MCF 10A (cell line): ENCODE measurements around the gene SH3GL1. TPM values are rescaled to one million over a fixed set of nuclear protein-coding genes. Genes with fewer than 3 reads are reported as not detected.

ENCODE experiments used
- BruUV-seq: library from RNA; stranded (reverse); fragments of 400-500 nt; replicated peaks from 2 replicates; lab custom pipeline; 2021; lab: Mats Ljungman, UMichigan
- CTCF ChIA-PET: fragments of 300-600 bp; sonication (Branson Sonifier 250); formaldehyde crosslinking; extraction: SDS; loops from one replicate; lab custom pipeline; 2021; ENCODE audit warnings: antibody characterized with exemption, inconsistent platforms; lab: Yijun Ruan, JAX
- POLR2A ChIA-PET: fragments of 300-600, 350-650 bp; sonication (Branson Sonifier 250); formaldehyde crosslinking; extraction: SDS; loops from one replicate; lab custom pipeline; 2020; ENCODE audit warnings: antibody characterized with exemption, inconsistent platforms; lab: Yijun Ruan, JAX
- DNase-seq: peaks from one replicate; pipeline ENCODE4 v3.0.0-alpha.2; 2018; ENCODE audit not compliant: unreplicated experiment
- H3K27ac Mint-ChIP-seq: one replicate; pipeline ENCODE4 v1.8.0; 2022; ENCODE audit warnings: mild to moderate bottlenecking, low read depth, mixed read lengths; ENCODE audit not compliant: unreplicated experiment
- H3K27me3 Mint-ChIP-seq: one replicate; pipeline ENCODE4 v1.8.0; 2022; ENCODE audit warnings: mixed read lengths; ENCODE audit not compliant: insufficient read depth, unreplicated experiment
- H3K36me3 Mint-ChIP-seq: one replicate; pipeline ENCODE4 v1.8.0; 2022; ENCODE audit warnings: mild to moderate bottlenecking, moderate library complexity, mixed read lengths; ENCODE audit not compliant: insufficient read depth, unreplicated experiment
- H3K4me1 Mint-ChIP-seq: one replicate; pipeline ENCODE4 v1.8.0; 2022; ENCODE audit warnings: mixed read lengths; ENCODE audit not compliant: insufficient read depth, unreplicated experiment
- H3K4me3 Mint-ChIP-seq: one replicate; pipeline ENCODE4 v1.8.0; 2022; ENCODE audit warnings: mild to moderate bottlenecking, moderate library complexity, mixed read lengths; ENCODE audit not compliant: unreplicated experiment
- H3K9me3 Mint-ChIP-seq: one replicate; pipeline ENCODE4 v1.8.0; 2022; ENCODE audit warnings: mixed read lengths; ENCODE audit not compliant: unreplicated experiment
- CTCF ChIP-seq: fragments of 200-600 bp; IDR thresholded peaks from one replicate; pipeline ENCODE4 v1.8.0; 2022; ENCODE audit warnings: antibody characterized with exemption, mild to moderate bottlenecking; ENCODE audit not compliant: unreplicated experiment
- intact Hi-C: fragments of 100-400 bp; cut with micrococcal nuclease; formaldehyde crosslinking; loops from 2 replicates; pipeline ENCODE4 v1.14.1; 2022
- total RNA-seq: library from RNA; stranded (reverse); gene quantifications from 2 replicates; pipeline ENCODE4 v1.2.3, GENCODE V29; 2022

SH3GL1 gene
- total RNA-seq, 1 experiment from 2014 or later, result 106 TPM

DNA sequence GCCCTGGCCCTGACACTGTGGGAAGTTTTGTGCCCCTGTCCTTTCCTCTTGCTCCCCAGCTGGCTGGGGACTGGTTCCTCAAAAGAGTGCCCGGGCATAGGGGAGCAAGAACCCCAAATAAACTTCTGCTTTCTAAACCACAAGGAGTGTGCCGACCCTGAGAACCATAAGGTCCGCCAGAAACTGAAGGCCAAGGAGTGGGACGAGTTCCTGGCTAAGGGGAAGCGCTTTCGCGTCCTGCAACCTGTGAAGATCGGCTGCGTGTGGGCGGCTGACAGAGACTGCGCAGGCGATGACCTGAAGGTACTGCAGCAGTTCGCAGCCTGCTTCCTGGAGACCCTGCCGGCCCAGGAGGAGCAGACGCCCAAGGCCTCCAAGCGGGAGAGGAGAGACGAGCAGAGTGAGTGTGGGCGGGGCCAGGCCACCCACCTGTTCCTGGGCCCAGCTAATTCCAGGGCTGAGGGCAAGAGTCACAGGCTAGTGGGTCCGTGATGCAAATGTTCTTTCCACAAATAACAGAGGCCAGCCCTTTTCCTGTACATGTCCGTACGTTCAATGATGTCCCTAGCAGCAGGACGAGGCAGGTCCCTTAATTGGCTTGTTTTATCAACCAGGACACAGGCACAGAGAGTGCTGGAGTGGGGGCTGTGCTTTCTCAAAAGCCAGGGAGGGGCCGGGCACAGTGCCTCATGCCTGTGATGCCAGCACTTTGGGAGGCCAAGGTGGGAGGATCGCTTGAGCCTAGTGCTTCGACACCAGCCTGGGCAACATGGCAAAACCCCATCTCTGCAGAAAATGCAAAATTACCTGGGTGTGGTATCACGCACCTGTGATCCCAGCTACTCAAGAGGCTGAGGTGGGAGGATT is 31.7 kb upstream of the SH3GL1 start:
- no peaks in the 10 kb centered on the region for H3K9me3 Mint-ChIP-seq
- POLR2A ChIA-PET, result interaction anchor here (0.6 to 0.7 kb wide), 2 partner anchors 30 to 65 kb away, joined by 3 to 4 read pairs; no protein-coding TSS in a partner anchor
- CTCF ChIA-PET, result no interaction called here
- H3K27ac Mint-ChIP-seq, result no peak overlapping the region
- BruUV-seq, result no TSS peak
- intact Hi-C loops, result no loop called here
- no peak for TF ChIP-seq CTCF
- H3K36me3 Mint-ChIP-seq, result peaks cover 56% of the 10 kb centered on the region
- DNase-seq, result no peak
- no peaks in the 10 kb centered on the region for H3K27me3 Mint-ChIP-seq
- H3K4me3 Mint-ChIP-seq, result no peak overlapping the region
- no peaks in the 10 kb centered on the region for H3K4me1 Mint-ChIP-seq

- TF ChIP-seq CTCF, result no peak
- Mint-ChIP-seq H3K4me3 (no peak overlapping the region), H3K27me3 (no peaks in the 10 kb centered on the region), H3K36me3 (peaks cover 61% of the 10 kb centered on the region), H3K4me1 (no peaks in the 10 kb centered on the region), H3K27ac (no peak overlapping the region), H3K9me3 (no peaks in the 10 kb centered on the region)
- ChIA-PET POLR2A (no interaction called here), CTCF (no interaction called here)
- DNase-seq, result no peak
- BruUV-seq, result no TSS peak
- intact Hi-C loops, result no loop called here
Observed at GRCh38 chr19:4431296-4431695, 30.9 kb upstream of the SH3GL1 start.

DNA sequence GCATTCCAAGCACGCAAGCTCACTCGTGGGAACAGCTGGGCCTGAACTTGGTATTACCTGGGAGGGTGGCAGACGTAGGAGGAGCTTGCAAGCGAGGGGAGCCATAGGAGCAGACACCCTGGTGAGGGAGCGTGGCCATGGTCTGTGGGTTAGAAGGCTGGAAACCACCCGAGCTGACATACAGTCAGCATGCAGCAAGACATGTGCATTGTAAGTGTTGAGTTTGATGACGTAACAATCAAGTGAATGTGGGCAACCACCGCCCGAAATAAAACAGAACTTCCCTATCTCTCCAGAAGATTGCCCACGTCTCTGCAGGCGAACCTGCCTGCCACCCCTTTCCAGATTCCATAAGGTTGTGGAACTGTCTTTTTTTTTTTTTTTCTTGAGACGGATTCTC is 30.4 kb upstream of the SH3GL1 start:
- H3K36me3 Mint-ChIP-seq, result peaks cover 67% of the 10 kb centered on the region
- TF ChIP-seq CTCF, result no peak
- no peaks in the 10 kb centered on the region for H3K9me3 Mint-ChIP-seq
- intact Hi-C loops, result no loop called here
- no peaks in the 10 kb centered on the region for H3K4me1 Mint-ChIP-seq
- POLR2A ChIA-PET, result no interaction called here
- H3K27me3 Mint-ChIP-seq, result no peaks in the 10 kb centered on the region
- CTCF ChIA-PET, result no interaction called here
- H3K4me3 Mint-ChIP-seq, result no peak overlapping the region
- no TSS peak for BruUV-seq
- H3K27ac Mint-ChIP-seq, result no peak overlapping the region
- DNase-seq, result no peak

DNA sequence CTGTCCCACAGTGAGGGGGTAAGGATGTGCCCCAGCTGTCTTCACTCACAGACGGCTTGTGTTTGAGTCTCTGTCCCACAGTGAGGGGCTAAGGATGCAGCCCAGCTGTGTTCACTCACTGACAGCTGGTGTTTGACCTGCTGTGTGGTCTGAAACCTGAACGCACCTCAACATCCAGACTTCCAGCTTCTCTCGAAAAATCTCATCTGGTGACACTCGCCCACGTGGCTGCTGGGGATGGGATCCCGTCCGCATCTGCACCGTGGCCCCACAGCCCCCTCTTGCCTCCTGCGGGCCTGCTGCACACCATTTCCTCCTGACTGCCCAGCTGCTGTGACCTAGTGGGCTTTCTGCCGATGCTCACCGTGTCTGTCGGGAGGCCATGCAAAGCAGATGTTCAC is 29.4 kb upstream of the SH3GL1 start:
- ChIA-PET CTCF (interaction anchor here (0.6 to 0.7 kb wide), 4 partner anchors 25 to 601 kb away, joined by 3 to 4 read pairs (median 3); no protein-coding TSS in a partner anchor), POLR2A (interaction anchor here (1.3 kb wide), 1 partner anchor 13 kb away, joined by 3 read pairs; no protein-coding TSS in a partner anchor)
- intact Hi-C loops, result no loop called here
- Mint-ChIP-seq H3K27me3 (no peaks in the 10 kb centered on the region), H3K4me3 (no peak overlapping the region), H3K9me3 (no peaks in the 10 kb centered on the region), H3K36me3 (peaks cover 68% of the 10 kb centered on the region), H3K4me1 (no peaks in the 10 kb centered on the region), H3K27ac (no peak overlapping the region)
- BruUV-seq, result no TSS peak
- DNase-seq, result no peak
- no peak for TF ChIP-seq CTCF
